ENCODE data around the gene FILIP1L.

DNA sequence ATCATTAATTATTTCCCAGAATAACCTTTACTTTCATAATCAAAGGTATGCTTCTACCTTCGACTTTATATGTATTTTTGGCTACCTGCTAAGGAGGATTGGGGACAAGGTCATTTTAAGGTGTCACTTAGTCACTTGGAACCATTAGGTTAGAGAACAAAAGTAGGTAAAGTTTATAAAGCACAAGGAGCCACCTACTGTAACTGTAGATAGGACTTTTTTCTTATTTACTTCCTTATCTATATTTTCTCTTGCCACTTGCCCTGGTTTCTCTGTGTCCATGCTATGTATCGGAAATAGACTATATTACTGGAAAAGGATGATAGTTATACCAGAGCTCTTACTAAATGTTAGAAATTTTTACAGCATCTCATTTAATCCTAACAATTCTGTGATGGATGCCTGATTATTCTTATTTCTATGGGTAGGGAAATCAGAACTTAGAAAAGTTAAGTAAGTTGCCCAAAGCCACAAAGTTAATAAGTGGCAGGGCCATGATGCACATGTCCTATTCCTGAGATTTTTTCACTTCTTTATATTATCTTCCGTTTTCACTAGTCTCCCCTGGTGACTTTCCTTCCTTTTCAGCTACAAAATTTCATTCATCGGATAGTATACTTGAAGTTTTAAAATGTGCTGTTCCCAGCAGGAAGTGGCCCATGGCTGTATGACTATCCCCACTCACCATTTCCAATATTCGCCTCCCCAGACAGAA is 164.2 kb downstream of the FILIP1L start:
- TF ChIP-seq CTCF (IDR thresholded peaks at IDR 0.05) (no peak), EZH2 (IDR thresholded peaks at IDR 0.05; ENCODE audit: borderline replicate concordance, insufficient read depth, low read depth, low read length, poor library complexity, severe bottlenecking) (no peak)

All from B cell (primary cell).